Muscle of leg (tissue), 11 donors: ENCODE measurements around the gene TCIRG1. TPM values are rescaled to one million over a fixed set of nuclear protein-coding genes. Genes with fewer than 3 reads are reported as not detected.

ENCODE experiments used
- DNase-seq: peaks from one replicate; pipeline ENCODE4 v3.0.0; 2013
- H3K27ac ChIP-seq: one replicate; pipeline ENCODE4 v1.5.1; 2013; ENCODE audit warnings: mild to moderate bottlenecking, low read length, control low read depth
- H3K27me3 ChIP-seq: one replicate; pipeline ENCODE4 v1.6.1; 2013; ENCODE audit warnings: low read length; ENCODE audit not compliant: control insufficient read depth, insufficient read depth
- H3K36me3 ChIP-seq: one replicate; pipeline ENCODE4 v1.6.1; 2013; ENCODE audit warnings: low read length; ENCODE audit not compliant: control insufficient read depth, insufficient read depth
- H3K4me1 ChIP-seq: one replicate; pipeline ENCODE4 v1.6.1; 2013; ENCODE audit warnings: low read length; ENCODE audit not compliant: control insufficient read depth, insufficient read depth
- H3K4me3 ChIP-seq: one replicate; pipeline ENCODE4 v1.5.1; 2013; ENCODE audit warnings: low read length, control low read depth
- H3K9me3 ChIP-seq: replicated peaks from 2 replicates; pipeline ENCODE4 v1.6.1; 2013; ENCODE audit warnings: low read depth, low read length; ENCODE audit not compliant: control insufficient read depth
- WGBS: methylation state at CpG from one replicate; pipeline ENCODE4 v1.1.5; 2013; ENCODE audit warnings: missing lambda C conversion rate; ENCODE audit not compliant: insufficient coverage; 5-methylcytosine and 5-hydroxymethylcytosine counted together
- polyA plus RNA-seq, 8 donors: library from polyadenylated mRNA; unstranded; fragments of 120-200 nt; gene quantifications; one replicate each; pipeline versions ENCODE4 v1.2.1 to v1.2.3, GENCODE V29; 2013; ENCODE audit warnings: inconsistent platforms in 1 of 8, low replicate concordance in 1 of 8; ENCODE audit not compliant: insufficient read length in 8 of 8, insufficient read depth in 1 of 8
- total RNA-seq: library from RNA; stranded (reverse); fragments of 120-200 nt; gene quantifications from one replicate; pipeline ENCODE4 v1.2.4, GENCODE V29; 2013

Gene TCIRG1
- total and polyA plus RNA-seq, 9 donors: 21.8 to 35.2 (median 27.6) TPM

GRCh38 chr11:67996622-67997474, 42.0 kb upstream of the TCIRG1 start:
- H3K9me3 ChIP-seq: no peaks in the 10 kb centered on the region
- 29% methylated on average over 41 of the region's 41 CpGs for WGBS
- H3K4me3 ChIP-seq: no peak overlapping the region
- H3K36me3 ChIP-seq: no peaks in the 10 kb centered on the region
- no peak overlapping the region for H3K27ac ChIP-seq
- H3K27me3 ChIP-seq: peaks cover 4% of the 10 kb centered on the region
- DNase-seq: peak; percentile 41
- peaks cover 4% of the 10 kb centered on the region for H3K4me1 ChIP-seq

- 91% methylated on average over 23 of the region's 29 CpGs for WGBS
- Histone ChIP-seq H3K36me3 (no peaks in the 10 kb centered on the region), H3K4me1 (peaks cover 4% of the 10 kb centered on the region), H3K4me3 (no peak overlapping the region), H3K9me3 (no peaks in the 10 kb centered on the region), H3K27me3 (peaks cover 4% of the 10 kb centered on the region), H3K27ac (no peak overlapping the region)
- peak; percentile 1 for DNase-seq
These were observed 41.3 kb upstream of the TCIRG1 start for GRCh38 chr11:67997475-67997921.

GRCh38 chr11:67998150-67999045, 40.4 kb upstream of the TCIRG1 start:
- no peak overlapping the region for H3K4me3 ChIP-seq
- H3K4me1 ChIP-seq: peaks cover 4% of the 10 kb centered on the region
- no peak overlapping the region for H3K27ac ChIP-seq
- no peaks in the 10 kb centered on the region for H3K36me3 ChIP-seq
- peak; percentile 2 for DNase-seq
- WGBS: 74% methylated on average over 4 of the region's 9 CpGs
- no peaks in the 10 kb centered on the region for H3K27me3 ChIP-seq
- H3K9me3 ChIP-seq: no peaks in the 10 kb centered on the region

DNA sequence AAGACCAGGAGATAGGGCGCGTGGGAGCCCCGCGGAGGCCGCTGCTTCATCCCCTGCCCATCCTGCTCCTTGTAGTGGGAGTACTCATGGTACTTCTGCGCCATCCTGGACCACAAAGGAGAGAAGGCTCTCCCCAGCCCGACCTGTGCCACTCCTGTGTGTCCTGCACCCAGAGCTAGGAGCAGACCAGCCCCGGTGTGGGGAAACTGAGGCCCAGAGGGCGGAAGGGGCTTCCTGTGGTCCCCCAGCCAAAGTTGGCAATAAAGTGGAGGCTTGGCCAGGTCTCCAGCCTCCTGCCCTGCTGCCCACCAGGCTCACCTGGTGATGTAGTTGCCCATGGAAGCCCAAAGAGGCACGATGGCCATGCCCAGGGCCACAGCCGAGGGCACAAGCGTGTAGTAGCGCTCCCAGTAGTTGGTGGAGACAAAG, 39.6 kb upstream of the TCIRG1 start:
- Histone ChIP-seq H3K27ac (no peak overlapping the region), H3K9me3 (no peaks in the 10 kb centered on the region), H3K4me3 (no peak overlapping the region), H3K4me1 (peaks cover 6% of the 10 kb centered on the region), H3K27me3 (peaks cover under 1% of the 10 kb centered on the region), H3K36me3 (no peaks in the 10 kb centered on the region)
- no peak for DNase-seq
- WGBS: 96% methylated on average over 11 of the region's 13 CpGs

- WGBS: 100% methylated on average over 2 of the region's 5 CpGs
- Histone ChIP-seq H3K27ac (no peak overlapping the region), H3K27me3 (peaks cover 4% of the 10 kb centered on the region), H3K4me3 (no peak overlapping the region), H3K4me1 (peaks cover 11% of the 10 kb centered on the region), H3K9me3 (no peaks in the 10 kb centered on the region), H3K36me3 (no peaks in the 10 kb centered on the region)
- no peak for DNase-seq
These were observed 39.1 kb upstream of the TCIRG1 start for GRCh38 chr11:67999704-68000103.

GRCh38 chr11:68002575-68002937, 36.3 kb upstream of the TCIRG1 start:
- Histone ChIP-seq H3K27ac (no peak overlapping the region), H3K9me3 (no peaks in the 10 kb centered on the region), H3K36me3 (no peaks in the 10 kb centered on the region), H3K4me3 (peak overlapping the region; percentile 46), H3K27me3 (peaks cover 4% of the 10 kb centered on the region), H3K4me1 (peaks cover 10% of the 10 kb centered on the region)
- WGBS: 51% methylated on average over 9 of the region's 9 CpGs
- peak; percentile 46 for DNase-seq

DNA sequence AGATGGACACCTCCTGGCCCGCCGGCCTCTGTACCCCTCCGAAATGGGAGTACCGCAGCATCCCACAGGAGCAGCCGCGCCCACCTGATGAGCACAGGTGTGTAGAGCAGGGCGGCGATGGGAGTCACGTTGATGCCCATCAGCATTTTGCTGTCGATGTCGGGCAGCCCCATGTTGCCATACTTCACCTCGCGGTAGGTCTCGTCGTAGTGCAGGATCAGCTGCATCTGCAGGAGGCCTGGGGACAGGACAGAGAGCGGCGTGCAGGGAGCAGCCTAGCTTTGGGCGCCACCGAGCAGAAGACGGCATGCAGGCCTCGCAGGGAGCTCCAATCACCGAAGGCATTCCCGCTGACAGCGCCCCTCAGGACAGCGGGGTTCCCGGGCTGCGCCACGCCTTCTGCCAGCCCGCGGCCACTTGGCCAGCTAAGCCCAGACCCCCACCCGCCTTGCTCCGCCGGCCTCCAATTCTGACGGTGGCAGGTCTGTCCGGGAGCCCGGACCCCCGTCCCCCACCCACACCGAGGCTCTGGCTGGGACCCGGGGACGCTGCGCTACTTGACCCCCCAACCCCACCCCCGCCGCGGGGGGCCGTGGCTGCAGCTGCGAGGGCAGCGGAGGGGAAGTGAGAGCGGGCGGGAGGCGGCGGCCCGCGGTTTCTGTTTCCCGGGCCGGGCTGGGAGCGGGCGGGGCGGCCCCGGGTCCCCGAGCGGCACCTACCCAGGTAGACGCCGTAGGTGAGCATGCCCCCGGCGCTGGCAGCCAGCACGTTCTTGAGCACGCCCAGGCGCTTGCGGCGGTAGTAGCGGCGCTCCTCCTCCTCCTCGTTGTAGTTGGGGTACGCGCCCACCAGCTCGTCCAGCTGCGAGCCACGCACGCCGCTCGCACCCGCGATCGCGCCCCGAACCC, 35.6 kb upstream of the TCIRG1 start:
- Histone ChIP-seq H3K36me3 (no peaks in the 10 kb centered on the region), H3K4me1 (peaks cover 17% of the 10 kb centered on the region), H3K9me3 (no peaks in the 10 kb centered on the region), H3K27me3 (peaks cover 4% of the 10 kb centered on the region), H3K4me3 (peak overlapping the region; percentile 46), H3K27ac (no peak overlapping the region)
- DNase-seq: peak; percentile 38
- WGBS: 11% methylated on average over 65 of the region's 86 CpGs

DNA sequence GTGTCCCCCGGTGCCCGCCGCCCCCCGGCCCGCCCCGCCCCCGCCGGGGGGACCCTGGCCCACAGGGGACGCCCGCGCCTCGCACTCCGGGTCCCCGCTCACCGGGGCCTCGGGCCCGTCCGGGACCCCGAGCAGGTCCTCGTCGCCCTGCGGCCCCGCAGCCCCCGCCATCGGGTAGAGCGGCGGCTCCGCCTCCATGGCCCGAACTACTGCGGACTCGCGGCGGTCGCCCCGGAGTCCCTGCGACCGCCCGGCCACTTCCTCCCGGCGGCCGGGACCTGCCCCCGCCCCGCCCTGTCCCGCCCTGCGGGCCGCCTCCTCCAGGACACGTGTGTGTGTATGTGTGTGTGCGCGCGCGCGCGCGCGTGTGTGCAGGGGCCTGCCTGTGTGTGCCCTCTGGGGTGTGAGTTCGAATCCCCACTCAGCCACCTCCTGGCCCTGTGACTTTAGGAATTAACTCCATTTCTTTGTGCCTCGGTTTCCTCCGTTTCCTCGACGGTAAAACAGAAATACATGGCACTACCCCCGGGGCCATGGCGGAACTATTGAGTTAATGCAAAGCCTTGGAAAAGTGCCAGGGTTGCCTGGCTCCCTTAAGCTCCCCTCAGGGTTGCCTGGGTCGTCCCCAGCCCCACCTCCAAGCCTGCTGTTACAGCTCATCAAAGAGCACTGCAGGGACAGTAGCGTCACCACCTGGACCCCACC, 34.8 kb upstream of the TCIRG1 start, which contains the start of gene UNC93B1:
UNC93B1 (minus strand) TSS at position 252 of the 705 bp plus-strand sequence; CDS start at position 198, 54 bp downstream.
- Histone ChIP-seq H3K36me3 (no peaks in the 10 kb centered on the region), H3K27me3 (peaks cover 4% of the 10 kb centered on the region), H3K4me1 (peaks cover 25% of the 10 kb centered on the region), H3K4me3 (peak within 1 kb of the TSS; percentile 46), H3K27ac (no peak within 1 kb of the TSS), H3K9me3 (no peaks in the 10 kb centered on the region)
- 3% methylated on average over 58 of the region's 64 CpGs for WGBS
- peak; percentile 88 for DNase-seq
